Liver (tissue), 9 donors: ENCODE measurements around the gene RAD51B. TPM values are rescaled to one million over a fixed set of nuclear protein-coding genes. Genes with fewer than 3 reads are reported as not detected.

ENCODE experiments used
- DNase-seq: peaks from one replicate; pipeline ENCODE4 v3.0.0-alpha.2; 2017; ENCODE audit warnings: low spot score
- H3K27ac ChIP-seq, 2 donors: one replicate each; pipeline ENCODE4 v1.7.0; 2013; ENCODE audit warnings: inconsistent platforms in 2 of 2, low read length in 2 of 2, control low read depth in 1 of 2, low read depth in 1 of 2, mild to moderate bottlenecking in 1 of 2
- H3K27me3 ChIP-seq, 4 donors: one replicate each; pipeline versions ENCODE4 v1.6.1 to v1.7.0; 2013; ENCODE audit warnings: low read length in 3 of 4, inconsistent platforms in 1 of 4, mild to moderate bottlenecking in 1 of 4, moderate library complexity in 1 of 4; ENCODE audit not compliant: control insufficient read depth in 4 of 4, insufficient read depth in 4 of 4
- H3K36me3 ChIP-seq, 4 donors: one replicate each; pipeline versions ENCODE4 v1.6.1 to v1.7.0; 2013; ENCODE audit warnings: low read length in 3 of 4, mild to moderate bottlenecking in 3 of 4, low read depth in 1 of 4, moderate library complexity in 1 of 4; ENCODE audit not compliant: control insufficient read depth in 4 of 4, insufficient read depth in 3 of 4
- H3K4me1 ChIP-seq, 4 donors: one replicate each; pipeline versions ENCODE4 v1.6.1 to v1.7.0; 2013; ENCODE audit warnings: low read length in 3 of 4, mild to moderate bottlenecking in 3 of 4, moderate library complexity in 1 of 4; ENCODE audit not compliant: control insufficient read depth in 4 of 4, insufficient read depth in 4 of 4
- H3K4me3 ChIP-seq, 3 donors: one replicate each; pipeline versions ENCODE4 v1.6.1 to v1.7.0; 2013; ENCODE audit warnings: low read length in 3 of 3, control low read depth in 1 of 3, low read depth in 1 of 3, mild to moderate bottlenecking in 1 of 3
- H3K9ac ChIP-seq, 2 donors: one replicate each; pipeline ENCODE4 v1.7.0; 2013; ENCODE audit warnings: low read length in 2 of 2, mild to moderate bottlenecking in 2 of 2, moderate library complexity in 2 of 2, control low read depth in 1 of 2, low read depth in 1 of 2
- H3K9me3 ChIP-seq, 4 donors: one replicate each; pipeline versions ENCODE4 v1.6.1 to v1.7.0; 2013; ENCODE audit warnings: low read length in 3 of 4; ENCODE audit not compliant: control insufficient read depth in 4 of 4
- ATF3 ChIP-seq: IDR thresholded peaks from 2 replicates; pipeline ENCODE4 v1.6.1; 2016; ENCODE audit warnings: antibody characterized with exemption
- CTCF ChIP-seq: fragments of 150-350 bp; IDR thresholded peaks from 2 replicates; pipeline ENCODE4 v1.5.1; 2017; ENCODE audit warnings: improper control_type of control experiment, low read depth, low read length; ENCODE audit not compliant: missing input control
- EGR1 ChIP-seq, 2 donors: IDR thresholded peaks; 2 replicates each; pipeline ENCODE4 v1.6.1; 2016 to 2018; ENCODE audit warnings: antibody characterized with exemption in 2 of 2, low read depth in 2 of 2
- FOXA1 ChIP-seq: IDR thresholded peaks from 2 replicates; pipeline ENCODE4 v1.6.1; 2016; ENCODE audit warnings: antibody characterized with exemption
- FOXA2 ChIP-seq: IDR thresholded peaks from 2 replicates; pipeline ENCODE4 v1.6.1; 2016; ENCODE audit warnings: antibody characterized with exemption
- GABPA ChIP-seq, 2 donors: IDR thresholded peaks in 1 of 2; conservative IDR thresholded peaks in 1 of 2; 2 replicates each; pipeline ENCODE4 v1.6.1; 2016; ENCODE audit warnings: antibody characterized with exemption in 2 of 2, mild to moderate bottlenecking in 1 of 2, moderate library complexity in 1 of 2
- HNF4A ChIP-seq, 2 donors: conservative IDR thresholded peaks; 2 replicates each; pipeline ENCODE4 v1.6.1; 2016; ENCODE audit warnings: antibody characterized with exemption in 2 of 2, mild to moderate bottlenecking in 2 of 2
- HNF4G ChIP-seq: IDR thresholded peaks from 2 replicates; pipeline ENCODE4 v1.6.1; 2016; ENCODE audit warnings: antibody characterized with exemption
- JUND ChIP-seq, 2 donors: IDR thresholded peaks; 2 replicates each; pipeline ENCODE4 v1.6.1; 2016; ENCODE audit warnings: antibody characterized with exemption in 2 of 2
- MAX ChIP-seq: IDR thresholded peaks from 2 replicates; pipeline ENCODE4 v1.6.1; 2016; ENCODE audit warnings: antibody characterized with exemption
- NR2F2 ChIP-seq: IDR thresholded peaks from 2 replicates; pipeline ENCODE4 v1.6.1; 2016; ENCODE audit warnings: antibody characterized with exemption
- RAD21 ChIP-seq, 2 donors: IDR thresholded peaks; 2 replicates each; pipeline ENCODE4 v1.6.1; 2016; ENCODE audit warnings: antibody characterized with exemption in 2 of 2, mild to moderate bottlenecking in 2 of 2
- REST ChIP-seq: IDR thresholded peaks from 2 replicates; pipeline ENCODE4 v1.6.1; 2016; ENCODE audit warnings: antibody characterized with exemption, mild to moderate bottlenecking
- RXRA ChIP-seq, 2 donors: IDR thresholded peaks; 2 replicates each; pipeline ENCODE4 v1.6.1; 2017 to 2018; ENCODE audit warnings: antibody characterized with exemption in 2 of 2, mild to moderate bottlenecking in 1 of 2
- SP1 ChIP-seq: IDR thresholded peaks from 2 replicates; pipeline ENCODE4 v1.6.1; 2018; ENCODE audit warnings: antibody characterized with exemption, mild to moderate bottlenecking
- TAF1 ChIP-seq: conservative IDR thresholded peaks from 2 replicates; pipeline ENCODE4 v1.6.1; 2016; ENCODE audit warnings: antibody characterized with exemption, mild to moderate bottlenecking
- YY1 ChIP-seq: IDR thresholded peaks from 2 replicates; pipeline ENCODE4 v1.6.1; 2016; ENCODE audit warnings: antibody characterized with exemption, mild to moderate bottlenecking
- ZBTB33 ChIP-seq: IDR thresholded peaks from 2 replicates; pipeline ENCODE4 v1.6.1; 2016; ENCODE audit warnings: antibody characterized with exemption
- WGBS: extraction: QIAGEN DNeasy Blood & Tissue Kit; methylation state at CpG from one replicate; pipeline ENCODE4 v1.1.7; 2013; 5-methylcytosine and 5-hydroxymethylcytosine counted together
- polyA plus RNA-seq, 2 donors: library from polyadenylated mRNA; stranded (reverse) in 1 of 2; unstranded in 1 of 2; fragments of 200-250 nt in 1 of 2; fragments of >200 nt in 1 of 2; fragmentation: Nextera tagmentation in 1 of 2; extraction: Ambion mirVana in 1 of 2; gene quantifications; one replicate each; pipeline versions ENCODE4 v1.2.1 to v1.2.3, GENCODE V29; 2013 to 2015
- total RNA-seq, 2 donors: library from RNA; depleted of rRNA; stranded (reverse); fragments of >200 nt; gene quantifications; one replicate each; pipeline ENCODE4 v1.2.3, GENCODE V29; 2014
- donor health status: healthy.
- donor health status: healthy.
- donor health status: healthy.
- donor health status: healthy.
- donor health status: healthy.

Gene RAD51B
- total and polyA plus RNA-seq, 4 donors = 0.81 to 12.9 (median 2.4) TPM

- Histone ChIP-seq H3K27ac (no peak overlapping the region), H3K4me1 (no peaks in the 10 kb centered on the region), H3K9me3 (no peaks in the 10 kb centered on the region), H3K36me3 (no peaks in the 10 kb centered on the region), H3K27me3 (no peaks in the 10 kb centered on the region), H3K9ac (no peak overlapping the region), H3K4me3 (no peak overlapping the region)
- TF ChIP-seq EGR1 (IDR thresholded peaks at IDR 0.05; ENCODE audit: low read depth in 2 of 2) = no peak
- no peak for TF ChIP-seq RXRA (IDR thresholded peaks at IDR 0.05)
- TF ChIP-seq FOXA1 = no peak
- no peak for TF ChIP-seq NR2F2
- TF ChIP-seq HNF4A (conservative IDR thresholded peaks at IDR 0.05) = no peak
- TF ChIP-seq SP1 = no peak
- TF ChIP-seq REST = no peak
- no peak for TF ChIP-seq GABPA (IDR thresholded peaks at IDR 0.05 in 1 of 2, conservative IDR thresholded peaks at IDR 0.05 in 1 of 2)
- no peak for TF ChIP-seq RAD21 (IDR thresholded peaks at IDR 0.05)
- TF ChIP-seq ATF3 = no peak
- TF ChIP-seq HNF4G = no peak
- TF ChIP-seq MAX = no peak
- WGBS = 91% methylated on average over 4 of the region's 4 CpGs
- no peak for DNase-seq
Observed at GRCh38 chr14:67996235-67996634, 176.7 kb downstream of the RAD51B start.

- no peaks in the 10 kb centered on the region for H3K9me3 ChIP-seq
- H3K4me3 ChIP-seq = no peak overlapping the region
- TF ChIP-seq RXRA (IDR thresholded peaks at IDR 0.05) = no peak
- TF ChIP-seq CTCF = no peak
- TF ChIP-seq MAX = no peak
- TF ChIP-seq GABPA (IDR thresholded peaks at IDR 0.05 in 1 of 2, conservative IDR thresholded peaks at IDR 0.05 in 1 of 2) = no peak
- no peak for TF ChIP-seq RAD21 (IDR thresholded peaks at IDR 0.05)
- TF ChIP-seq YY1 = no peak
- TF ChIP-seq SP1 = no peak
- no peak for TF ChIP-seq HNF4G
- TF ChIP-seq HNF4A (conservative IDR thresholded peaks at IDR 0.05) = no peak
- no peak for TF ChIP-seq JUND (IDR thresholded peaks at IDR 0.05)
- TF ChIP-seq FOXA1 = no peak
- TF ChIP-seq EGR1 (IDR thresholded peaks at IDR 0.05; ENCODE audit: low read depth in 2 of 2) = no peak
- no peak for TF ChIP-seq ZBTB33
- no peak for TF ChIP-seq TAF1
- no peak for TF ChIP-seq NR2F2
- no peak for TF ChIP-seq REST
- no peak for TF ChIP-seq ATF3
- TF ChIP-seq FOXA2 = no peak
- no peak overlapping the region for H3K27ac ChIP-seq
- WGBS = 70% methylated on average over 1 of the region's 1 CpG
- no peaks in the 10 kb centered on the region for H3K27me3 ChIP-seq
- no peak for DNase-seq
- H3K36me3 ChIP-seq = no peaks in the 10 kb centered on the region
- no peak overlapping the region for H3K9ac ChIP-seq
- no peaks in the 10 kb centered on the region for H3K4me1 ChIP-seq
Observed at GRCh38 chr14:67998834-67999233, 179.3 kb downstream of the RAD51B start.
